Esophagus squamous epithelium (tissue), 5 donors: ENCODE data around the gene TMEM248. TPM values are rescaled to one million over a fixed set of nuclear protein-coding genes. Genes with fewer than 3 reads are reported as not detected.
"Not testable (repeated sequence)": the region's sequence is repeated elsewhere in the genome, so short reads cannot be mapped to it uniquely, and the experiment has no call there.

Experiments used
- DNase-seq: peaks from one replicate; lab custom pipeline; 2025; lab: John Stamatoyannopoulos, UW
- H3K27ac ChIP-seq, 4 donors: fragments of 200-600 bp; sonication (generic); one replicate each; pipeline ENCODE4 v1.5.1; 2016 to 2019; ENCODE audit warnings: mild to moderate bottlenecking in 1 of 4
- H3K27me3 ChIP-seq, 4 donors: fragments of 200-600 bp; sonication (generic); 1 replicate in 3 of 4; 2 replicates in 1 of 4; pipeline versions ENCODE4 v1.5.1 to v1.6.0; 2017 to 2021; ENCODE audit warnings: antibody characterized with exemption in 1 of 4
- H3K36me3 ChIP-seq, 3 donors: fragments of 200-600 bp; sonication (generic); one replicate each; pipeline ENCODE4 v1.5.1; 2016 to 2019
- H3K4me1 ChIP-seq, 3 donors: fragments of 200-600 bp; sonication (generic); one replicate each; pipeline ENCODE4 v1.5.1; 2017 to 2019
- H3K4me3 ChIP-seq, 4 donors: fragments of 200-600 bp; sonication (generic); 1 replicate in 3 of 4; 2 replicates in 1 of 4; pipeline ENCODE4 v1.5.1; 2016 to 2019; ENCODE audit warnings: mild to moderate bottlenecking in 2 of 4, moderate library complexity in 1 of 4
- H3K9me3 ChIP-seq, 3 donors: fragments of 200-600 bp; sonication (generic); one replicate each; pipeline ENCODE4 v1.5.1; 2016 to 2019
- CTCF ChIP-seq, 6 experiments: fragments of 450-650 bp in 4 of 6; fragments of 200-600 bp in 2 of 6; sonication (generic) in 2 of 6; IDR thresholded peaks; one replicate each; pipeline ENCODE4 v1.5.1; 2016 to 2019; ENCODE audit warnings: antibody characterized with exemption in 6 of 6, mild to moderate bottlenecking in 4 of 6, moderate library complexity in 4 of 6
- POLR2A ChIP-seq, 4 donors: fragments of 450-650 bp; IDR thresholded peaks; one replicate each; pipeline ENCODE4 v1.6.1; 2017; ENCODE audit warnings: antibody characterized with exemption in 4 of 4, mild to moderate bottlenecking in 4 of 4, moderate library complexity in 3 of 4
- WGBS, 2 donors: methylation state at CpG; one replicate each; pipeline ENCODE4 v1.1.5; 2018; 5-methylcytosine and 5-hydroxymethylcytosine counted together
- intact Hi-C: fragments of 100-400 bp; cut with DNase I; formaldehyde crosslinking; loops from one replicate; pipeline ENCODE4 v1.15.0; 2022
- total RNA-seq, 4 donors: library from RNA; depleted of rRNA; stranded (reverse); fragments of >200 nt; gene quantifications; one replicate each; pipeline ENCODE4 v1.1.0, GENCODE V29; 2016
- donor health status: DM: yes; HTN: yes; CAD: no.

Gene TMEM248
- total RNA-seq, 4 donors from 2014 or later = 42.3 to 84.1 (median 56.4) TPM

- 81 to 89% methylated on average over 16 to 17 of the region's 17 CpGs for WGBS, 2 donors
- H3K36me3 ChIP-seq = peaks cover 7 to 72% (median 23%) of the 10 kb centered on the region in 3 donors
- TF ChIP-seq CTCF (IDR thresholded peaks at IDR 0.05) (no peak), POLR2A (IDR thresholded peaks at IDR 0.05) (no peak)
- H3K9me3 ChIP-seq = no peaks in the 10 kb centered on the region
- H3K27me3 ChIP-seq = no peaks in the 10 kb centered on the region
- intact Hi-C loops = no loop called here
- no peak overlapping the region for H3K4me3 ChIP-seq
- no peak overlapping the region for H3K27ac ChIP-seq
- DNase-seq = no peak
- H3K4me1 ChIP-seq = no peaks in the 10 kb centered on the region
These were observed 37.7 kb downstream of the TMEM248 start for GRCh38 chr7:66958538-66959350.

GRCh38 chr7:66960192-66960591 is 39.2 kb downstream of the TMEM248 start:
- Histone ChIP-seq H3K4me3 (no peak overlapping the region), H3K27me3 (no peaks in the 10 kb centered on the region), H3K36me3 (peaks cover 6 to 58% (median 15%) of the 10 kb centered on the region in 3 donors), H3K27ac (no peak overlapping the region), H3K9me3 (no peaks in the 10 kb centered on the region), H3K4me1 (no peaks in the 10 kb centered on the region)
- TF ChIP-seq POLR2A (IDR thresholded peaks at IDR 0.05) (no peak), CTCF (IDR thresholded peaks at IDR 0.05) (no peak)
- WGBS, 2 donors = 96 to 100% methylated on average over 4 of the region's 4 CpGs
- intact Hi-C loops = no loop called here
- DNase-seq = no peak

GRCh38 chr7:66961096-66961495 is 40.1 kb downstream of the TMEM248 start:
- no peak for DNase-seq
- no peaks in the 10 kb centered on the region for H3K27me3 ChIP-seq
- intact Hi-C loops = no loop called here
- no peak overlapping the region for H3K27ac ChIP-seq
- no peak for TF ChIP-seq POLR2A (IDR thresholded peaks at IDR 0.05)
- no peaks in the 10 kb centered on the region for H3K9me3 ChIP-seq
- 92 to 94% methylated on average over 4 to 5 of the region's 5 CpGs for WGBS, 2 donors
- peaks cover 0 to 49% (median 10%) of the 10 kb centered on the region in 3 donors for H3K36me3 ChIP-seq
- no peak overlapping the region for H3K4me3 ChIP-seq
- no peaks in the 10 kb centered on the region for H3K4me1 ChIP-seq

GRCh38 chr7:66964411-66964810 is 43.4 kb downstream of the TMEM248 start:
- 56 to 65% methylated on average over 4 of the region's 4 CpGs for WGBS, 2 donors
- H3K4me3 ChIP-seq = no peak overlapping the region
- H3K36me3 ChIP-seq = peaks cover 0 to 16% (median 0%) of the 10 kb centered on the region in 3 donors
- intact Hi-C loops = no loop called here
- DNase-seq = no peak
- TF ChIP-seq POLR2A (IDR thresholded peaks at IDR 0.05) (no peak), CTCF (IDR thresholded peaks at IDR 0.05) (no peak)
- H3K27ac ChIP-seq = no peak overlapping the region
- H3K4me1 ChIP-seq = no peaks in the 10 kb centered on the region
- H3K27me3 ChIP-seq = no peaks in the 10 kb centered on the region
- no peaks in the 10 kb centered on the region for H3K9me3 ChIP-seq

- intact Hi-C loops = no loop called here
- WGBS, 2 donors = 83 to 86% methylated on average over 4 of the region's 6 CpGs
These were observed 46.0 kb downstream of the TMEM248 start for GRCh38 chr7:66967029-66967428.

GRCh38 chr7:66969001-66969400 is 48.0 kb downstream of the TMEM248 start:
- H3K4me1 ChIP-seq, H3K9me3 ChIP-seq, DNase-seq, H3K27ac ChIP-seq, intact Hi-C loops, H3K4me3 ChIP-seq, H3K27me3 ChIP-seq, H3K36me3 ChIP-seq: not testable (repeated sequence)
- 93 to 96% methylated on average over 3 to 5 of the region's 5 CpGs for WGBS, 2 donors

More at GRCh38 chr7:66967029-66967428, 46.0 kb downstream of the TMEM248 start:
- no peaks in the 10 kb centered on the region for H3K9me3 ChIP-seq
- no peaks in the 10 kb centered on the region for H3K27me3 ChIP-seq
- no peaks in the 10 kb centered on the region for H3K4me1 ChIP-seq
- TF ChIP-seq CTCF (IDR thresholded peaks at IDR 0.05) (no peak), POLR2A (IDR thresholded peaks at IDR 0.05) (no peak)
- no peak for DNase-seq
- H3K27ac ChIP-seq = no peak overlapping the region
- no peaks in the 10 kb centered on the region for H3K36me3 ChIP-seq
- no peak overlapping the region for H3K4me3 ChIP-seq
